HG03095 (cell line): Measurements from ENCODE around the gene ELOVL2.
"Not testable (repeated sequence)": the region's sequence is repeated elsewhere in the genome, so short reads cannot be mapped to it uniquely, and the experiment has no call there.

Experiments used
- ATAC-seq: cut with Tn5 transposase; IDR thresholded peaks from one replicate; pipeline ENCODE4 v1.9.1; 2021; ENCODE audit warnings: moderate library complexity; ENCODE audit not compliant: unreplicated experiment

ELOVL2 gene

GRCh38 chr6:11043961-11044711, at the start of gene ELOVL2:
Gene ELOVL2, minus strand, starts transcription at chr6:11044305. Its CDS starts 75 bp downstream, at chr6:11044230.
- no peak for ATAC-seq

- peak; percentile 6 for ATAC-seq
Observed at GRCh38 chr6:11093376-11093625, 49.2 kb upstream of the ELOVL2 start.

GRCh38 chr6:11092668-11093375, 48.7 kb upstream of the ELOVL2 start:
- peak; percentile 40 for ATAC-seq

GRCh38 chr6:11091141-11091540, 47.0 kb upstream of the ELOVL2 start:
- not testable (repeated sequence) for ATAC-seq

- no peak for ATAC-seq
Observed at GRCh38 chr6:11089695-11090094, 45.6 kb upstream of the ELOVL2 start.

GRCh38 chr6:11087141-11087812, 43.2 kb upstream of the ELOVL2 start:
- not testable (repeated sequence) for ATAC-seq

- ATAC-seq = no peak
Observed at GRCh38 chr6:11085758-11086435, 41.8 kb upstream of the ELOVL2 start.

GRCh38 chr6:11083956-11084355, 39.9 kb upstream of the ELOVL2 start:
- no peak for ATAC-seq

GRCh38 chr6:11083491-11083890, 39.4 kb upstream of the ELOVL2 start:
- no peak for ATAC-seq

GRCh38 chr6:11080296-11080695, 36.2 kb upstream of the ELOVL2 start:
- no peak for ATAC-seq

- ATAC-seq = no peak
Observed at GRCh38 chr6:11078266-11078665, 34.2 kb upstream of the ELOVL2 start.

- ATAC-seq = no peak
Observed at GRCh38 chr6:11076540-11076939, 32.4 kb upstream of the ELOVL2 start.

- no peak for ATAC-seq
Observed at GRCh38 chr6:11072101-11072500, 28.0 kb upstream of the ELOVL2 start.

- no peak for ATAC-seq
Observed at GRCh38 chr6:11069760-11070159, 25.7 kb upstream of the ELOVL2 start.

- ATAC-seq = no peak
Observed at GRCh38 chr6:11067348-11067747, 23.2 kb upstream of the ELOVL2 start.

- ATAC-seq = no peak
Observed at GRCh38 chr6:11066505-11067347, 22.6 kb upstream of the ELOVL2 start.

GRCh38 chr6:11065436-11066202, 21.5 kb upstream of the ELOVL2 start:
- ATAC-seq = no peak

GRCh38 chr6:11064836-11065235, 20.7 kb upstream of the ELOVL2 start:
- no peak for ATAC-seq

- no peak for ATAC-seq
Observed at GRCh38 chr6:11062715-11063114, 18.6 kb upstream of the ELOVL2 start.

GRCh38 chr6:11062083-11062482, 18.0 kb upstream of the ELOVL2 start:
- no peak for ATAC-seq
